HG03558 (cell line): ENCODE data around the gene RAD51B.

Experiments
- ATAC-seq: cut with Tn5 transposase; IDR thresholded peaks from one replicate; pipeline ENCODE4 v1.9.1; 2021; ENCODE audit warnings: moderate number of reproducible peaks; ENCODE audit not compliant: unreplicated experiment; ENCODE audit errors: extremely low read depth

RAD51B gene

DNA sequence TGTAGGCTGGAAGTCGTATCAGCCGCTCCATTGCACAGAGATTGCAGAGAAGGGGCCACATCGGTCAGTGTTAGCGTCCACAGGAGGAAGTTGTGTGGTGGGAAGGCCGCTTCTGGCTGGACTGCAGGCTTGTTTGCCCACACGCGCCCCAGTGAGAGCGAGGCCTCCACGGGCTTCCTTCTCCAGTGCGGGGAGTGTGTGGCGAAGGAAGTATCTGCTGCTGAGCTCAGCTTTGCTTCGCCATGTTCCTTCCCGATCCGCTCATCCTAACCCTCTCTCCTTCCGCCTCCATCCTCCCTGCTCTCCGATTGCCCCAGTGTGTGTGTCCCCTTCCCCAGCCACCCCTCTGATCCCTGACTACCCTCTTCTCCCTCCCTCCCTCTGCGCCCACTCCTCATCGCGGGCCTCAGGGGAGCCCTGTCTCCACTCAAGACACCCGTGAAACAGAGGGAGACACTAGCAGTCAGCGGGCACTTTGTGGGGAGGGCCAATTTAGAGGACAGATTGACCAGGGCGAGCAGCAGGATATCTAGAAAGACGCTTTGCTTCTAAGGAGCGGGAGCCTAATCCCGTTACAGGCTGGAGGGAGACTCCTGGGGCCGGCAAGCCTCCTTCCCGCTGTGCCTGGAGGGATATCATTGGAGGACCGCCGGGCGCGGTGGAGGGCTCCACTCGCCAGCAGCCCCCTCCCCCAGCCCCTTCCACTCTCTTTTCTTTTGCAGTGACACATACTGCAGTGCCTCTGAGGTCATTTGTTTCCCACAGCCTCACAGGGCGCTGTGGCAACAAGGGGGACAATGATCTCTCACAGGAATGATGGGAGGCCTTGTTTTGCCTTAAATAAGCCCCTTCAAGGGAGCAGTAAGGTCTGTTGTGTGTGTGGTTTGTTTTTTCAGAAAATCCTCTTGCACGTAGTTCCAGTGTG lies 544.5 kb downstream of the RAD51B start:
- ATAC-seq: no peak

DNA sequence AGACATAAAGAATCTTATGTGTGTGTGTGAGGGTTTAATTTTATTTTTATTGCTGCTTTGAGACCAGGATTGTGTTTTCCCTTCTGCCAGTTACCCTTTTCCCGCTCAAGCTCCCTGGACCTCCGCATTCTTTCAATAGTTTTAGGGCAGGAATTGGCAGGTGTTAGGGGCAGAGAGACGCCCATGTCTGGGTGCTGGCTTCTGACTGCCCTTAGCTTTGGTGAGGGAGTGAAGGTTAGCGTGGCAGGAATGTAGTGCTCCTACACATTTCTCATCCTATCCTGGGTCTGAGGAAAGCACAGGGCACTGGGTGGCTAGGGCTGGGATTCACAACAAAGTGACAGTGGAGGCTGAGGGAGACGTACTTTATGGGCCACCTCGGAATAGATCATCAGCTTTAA lies 545.2 kb downstream of the RAD51B start:
- no peak for ATAC-seq

DNA sequence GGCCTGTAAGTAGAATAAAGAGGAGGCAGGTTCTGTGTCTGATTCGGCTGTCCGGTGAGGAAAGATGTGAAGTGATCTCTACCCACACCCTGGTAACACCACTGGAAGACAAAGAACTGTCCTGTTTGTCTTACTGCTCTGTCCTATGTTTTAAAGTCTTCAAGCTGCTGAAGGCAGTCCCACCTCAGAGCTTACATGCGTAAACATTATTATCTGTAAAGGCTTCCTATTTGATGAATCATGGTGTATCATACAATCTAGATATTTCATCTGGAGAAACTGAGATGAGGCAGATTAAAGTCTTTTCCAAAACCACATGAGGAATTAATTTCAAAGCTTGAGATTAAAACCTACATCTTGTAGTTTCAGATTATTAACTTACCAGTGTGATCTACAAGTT lies 545.6 kb downstream of the RAD51B start:
- no peak for ATAC-seq

DNA sequence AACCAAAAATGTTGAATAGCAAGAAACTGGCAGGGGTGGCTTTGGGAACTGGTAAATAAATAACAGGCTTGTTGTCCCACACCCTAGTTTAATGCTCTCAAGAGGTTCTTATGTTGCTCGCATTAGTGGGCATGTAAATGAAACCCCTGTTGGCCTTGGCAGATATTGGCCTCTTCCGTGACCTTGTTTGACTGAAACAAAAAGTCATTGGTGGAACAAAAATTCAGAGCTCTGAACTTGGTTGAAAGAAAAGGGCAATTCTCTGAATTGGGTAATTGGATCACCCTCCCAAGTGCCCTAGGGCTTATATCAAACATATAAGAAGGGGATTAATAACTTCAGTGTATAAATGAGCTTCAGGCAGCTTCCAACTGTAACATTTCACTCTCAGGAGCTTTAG lies 547.1 kb downstream of the RAD51B start:
- ATAC-seq: no peak

DNA sequence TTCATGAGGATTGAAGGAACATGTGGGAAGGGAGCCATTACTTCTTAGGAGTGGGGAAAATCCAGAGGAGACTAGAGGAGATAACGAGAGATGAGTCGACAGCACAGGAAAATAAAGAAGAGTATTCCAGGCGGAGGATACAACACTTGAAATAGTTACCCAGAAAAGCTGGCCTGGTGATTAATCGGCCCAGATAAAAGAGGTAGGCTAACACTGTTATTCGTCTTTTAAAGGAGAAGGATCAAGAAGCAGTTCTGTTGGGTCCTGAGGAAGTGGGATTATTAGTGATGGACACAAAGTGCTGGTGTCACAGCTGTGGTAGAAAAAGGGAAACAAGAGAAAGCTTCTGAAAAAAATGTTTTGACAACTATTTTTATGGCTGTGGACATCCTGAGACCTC lies 548.0 kb downstream of the RAD51B start:
- ATAC-seq: no peak

DNA sequence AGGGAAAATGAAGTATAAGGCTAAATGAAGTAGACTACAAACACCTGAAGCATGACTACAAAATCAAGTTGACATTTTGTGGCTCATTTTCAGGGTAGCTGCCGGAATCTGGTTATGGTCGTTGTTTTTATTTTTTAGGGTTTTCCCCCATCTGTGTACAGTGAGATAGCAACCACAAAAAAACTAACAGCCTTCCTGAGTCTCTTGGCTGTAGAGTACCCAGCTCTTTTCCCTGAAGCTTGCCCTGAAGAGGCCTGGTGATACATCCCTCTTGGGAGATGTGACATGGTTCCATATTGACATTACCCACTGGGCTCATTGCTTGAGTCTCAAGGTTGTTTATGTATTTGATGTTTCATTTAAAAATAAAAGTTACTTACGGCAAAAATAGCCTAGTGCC lies 549.3 kb downstream of the RAD51B start:
- peak; percentile 43 for ATAC-seq

DNA sequence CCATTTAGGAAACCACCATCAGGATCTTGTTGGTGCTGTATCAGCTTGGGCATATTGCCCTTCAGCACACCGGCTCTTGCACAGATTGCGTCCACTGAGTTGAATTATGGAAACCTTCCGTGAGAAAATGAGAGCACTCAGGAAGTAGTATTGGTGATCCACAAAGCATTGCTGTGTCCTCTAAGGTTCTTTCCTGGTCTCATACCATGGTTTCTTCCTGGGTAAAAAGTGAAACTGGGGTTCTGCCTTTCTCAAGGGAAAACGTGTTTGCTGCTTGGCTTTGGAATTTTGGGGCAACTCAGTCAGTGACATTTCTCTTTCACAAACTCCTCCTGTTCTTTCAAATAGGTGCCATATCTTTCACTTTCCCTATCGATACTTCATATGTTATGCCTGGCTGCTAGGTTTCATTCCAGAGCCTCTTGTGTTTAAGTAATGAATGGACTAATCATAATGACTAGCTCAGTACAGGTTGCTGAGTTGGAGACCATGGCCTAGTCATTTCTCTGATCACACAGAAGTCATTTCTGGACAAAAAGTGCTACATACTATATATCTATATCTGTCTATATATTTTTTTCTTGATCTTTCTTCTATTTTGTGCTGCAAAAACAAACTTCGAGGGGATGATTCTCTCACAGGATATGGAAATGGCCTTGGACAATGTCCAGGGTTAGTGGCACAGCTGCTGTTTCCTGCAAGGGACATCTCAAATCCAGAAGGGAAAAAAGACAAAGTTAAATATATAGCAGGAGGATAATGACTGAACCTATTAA lies 549.9 kb downstream of the RAD51B start:
- no peak for ATAC-seq

DNA sequence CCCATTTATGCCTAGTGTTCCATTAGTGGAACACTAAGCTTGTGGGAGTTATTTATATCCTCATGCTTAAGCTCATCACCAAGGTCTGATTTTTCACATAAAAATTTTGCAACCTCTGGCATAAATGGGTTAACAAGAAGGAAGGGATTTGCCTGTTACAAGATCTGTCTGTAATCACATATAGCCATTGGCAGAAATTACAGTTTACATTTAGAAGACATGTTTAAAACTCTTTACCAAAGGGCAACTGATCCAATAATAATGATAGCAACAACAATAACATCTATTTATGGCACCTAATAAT lies 550.4 kb downstream of the RAD51B start:
- no peak for ATAC-seq

DNA sequence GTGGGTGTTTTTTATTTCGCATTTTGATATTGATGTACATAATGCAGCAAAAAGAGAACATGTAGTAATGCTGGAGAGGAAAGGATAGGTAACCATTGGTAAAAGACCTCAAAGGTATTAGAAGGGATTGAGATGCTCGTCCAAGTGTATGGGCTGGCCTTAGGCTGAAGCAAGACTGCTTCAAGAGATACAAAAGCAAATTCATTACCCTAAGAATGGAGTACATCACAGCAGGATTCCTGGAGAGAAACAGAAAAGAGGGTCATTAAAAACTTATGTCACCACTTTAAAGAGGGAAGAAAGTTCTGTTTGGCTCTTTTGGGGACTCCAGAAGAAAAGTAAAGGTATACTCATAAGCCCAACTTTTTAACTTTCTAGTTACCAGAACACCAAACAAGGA lies 552.8 kb downstream of the RAD51B start:
- ATAC-seq: no peak

DNA sequence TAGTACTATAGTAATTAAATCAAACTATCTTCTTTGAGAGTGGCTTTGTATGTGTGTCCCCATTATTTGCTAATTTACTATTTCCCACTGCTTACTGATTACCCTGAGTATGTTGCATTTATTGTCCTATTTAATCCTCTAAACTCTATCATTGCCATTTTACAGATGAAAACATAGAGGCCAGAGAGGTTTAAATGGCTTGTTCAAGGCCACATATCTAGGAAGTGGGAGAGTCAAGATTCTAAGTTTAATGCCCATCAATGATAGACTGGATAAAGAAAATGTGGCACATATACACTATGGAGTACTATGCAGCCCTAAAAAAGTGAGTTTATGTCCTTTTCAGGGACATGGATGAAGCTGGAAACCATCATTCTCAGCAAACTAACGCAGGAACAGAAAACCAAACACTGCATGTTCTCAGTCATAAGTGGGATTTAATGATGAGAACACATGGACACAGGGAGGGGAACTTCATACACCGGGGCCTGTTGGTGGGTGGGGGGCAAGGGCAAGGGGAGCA lies 553.6 kb downstream of the RAD51B start:
- ATAC-seq: no peak

DNA sequence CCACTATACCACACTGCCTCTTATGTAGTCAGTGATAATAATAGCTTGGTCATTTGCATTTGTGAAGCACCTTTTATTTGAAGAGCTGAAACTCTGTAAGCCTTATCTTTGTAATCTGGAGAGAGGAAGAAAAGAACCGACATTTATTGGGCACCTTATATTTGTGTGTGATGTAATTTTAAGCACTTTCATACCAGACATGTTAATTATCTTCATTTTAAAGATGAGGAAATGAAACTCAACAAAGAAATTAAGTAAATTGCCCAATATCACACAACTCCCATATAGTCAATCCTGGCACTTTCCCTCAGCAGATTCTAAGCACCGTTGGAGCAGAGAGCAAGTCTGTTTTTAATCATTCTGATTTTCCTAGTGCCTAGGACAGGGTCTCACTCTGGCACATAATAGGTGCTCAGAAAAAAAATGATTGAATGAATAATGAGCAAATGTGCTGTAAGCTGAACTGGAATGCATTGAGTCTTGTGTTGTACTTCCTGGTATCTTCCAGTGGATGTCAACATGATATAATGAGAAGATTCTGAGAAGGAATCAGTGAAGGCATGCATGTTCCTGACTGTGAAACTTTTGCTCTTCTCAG lies 554.4 kb downstream of the RAD51B start:
- ATAC-seq: no peak

DNA sequence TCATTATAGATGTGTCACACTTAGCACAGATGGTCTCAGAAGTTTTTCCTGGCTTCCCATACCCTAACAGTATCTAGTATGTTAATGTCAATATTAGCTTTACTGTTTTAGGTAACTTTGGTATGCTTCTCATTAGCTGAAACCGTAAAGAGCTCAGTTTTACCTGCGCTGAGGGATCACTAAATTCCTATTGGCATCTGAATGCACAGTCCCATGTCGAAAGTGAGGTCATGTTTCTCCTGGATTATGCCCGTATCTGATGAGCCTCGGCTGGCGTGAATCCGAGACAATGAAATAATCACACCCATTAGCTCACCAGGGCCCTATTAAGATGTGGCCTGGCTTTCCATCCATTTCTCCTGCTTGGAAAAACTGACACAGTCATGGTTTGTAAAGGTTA lies 555.1 kb downstream of the RAD51B start:
- ATAC-seq: no peak

DNA sequence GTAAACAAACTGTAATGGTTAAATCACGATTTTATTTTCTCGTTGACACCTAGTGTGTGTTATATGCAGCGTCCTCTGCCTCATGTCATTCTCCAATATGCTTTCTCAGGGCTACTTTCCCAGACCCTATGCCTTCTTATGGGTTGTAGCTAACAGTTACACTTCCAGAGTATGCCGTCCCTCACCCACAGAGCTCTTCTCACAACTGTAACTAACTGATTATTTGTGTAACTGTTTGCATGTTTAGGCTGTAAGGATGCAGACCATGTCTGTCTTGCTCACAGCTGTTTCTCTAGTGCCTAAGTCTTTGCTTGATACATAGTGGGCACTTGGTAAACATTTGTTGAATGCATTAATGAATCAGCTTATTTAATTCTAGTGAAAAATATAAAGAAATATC lies 555.8 kb downstream of the RAD51B start:
- no peak for ATAC-seq

DNA sequence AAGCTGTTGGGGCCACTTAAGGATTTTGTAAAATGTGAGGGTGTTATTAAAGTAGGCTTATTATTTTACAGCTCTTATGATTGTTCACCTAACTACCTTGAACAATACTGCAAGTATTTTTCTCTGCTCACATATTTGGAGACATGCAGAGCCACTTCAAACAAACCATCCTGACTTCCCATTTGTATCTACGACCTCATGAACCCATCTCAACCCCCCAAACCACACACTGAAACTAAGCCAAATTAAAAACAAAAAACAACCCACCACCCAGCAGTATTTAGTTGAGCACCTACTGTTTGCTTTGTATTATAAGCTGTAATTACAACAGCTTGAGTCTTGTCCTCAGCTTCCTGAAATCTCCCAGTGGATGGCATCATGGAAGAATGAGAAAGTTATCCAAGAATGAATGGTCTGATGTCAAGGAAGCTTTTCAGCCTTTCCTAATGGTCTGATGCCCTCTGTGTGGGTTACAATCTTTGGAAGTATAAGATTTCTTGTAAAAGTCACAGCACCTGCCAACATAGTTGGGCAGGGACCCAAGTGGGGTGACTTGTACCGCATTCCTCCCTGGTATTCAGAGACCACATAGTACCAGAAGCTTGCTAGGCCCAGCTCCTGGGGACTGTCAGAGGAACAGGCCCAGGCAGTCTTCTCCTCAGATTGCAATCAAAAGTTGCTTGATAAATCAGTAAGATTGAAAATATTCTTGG lies 556.6 kb downstream of the RAD51B start:
- ATAC-seq: no peak

DNA sequence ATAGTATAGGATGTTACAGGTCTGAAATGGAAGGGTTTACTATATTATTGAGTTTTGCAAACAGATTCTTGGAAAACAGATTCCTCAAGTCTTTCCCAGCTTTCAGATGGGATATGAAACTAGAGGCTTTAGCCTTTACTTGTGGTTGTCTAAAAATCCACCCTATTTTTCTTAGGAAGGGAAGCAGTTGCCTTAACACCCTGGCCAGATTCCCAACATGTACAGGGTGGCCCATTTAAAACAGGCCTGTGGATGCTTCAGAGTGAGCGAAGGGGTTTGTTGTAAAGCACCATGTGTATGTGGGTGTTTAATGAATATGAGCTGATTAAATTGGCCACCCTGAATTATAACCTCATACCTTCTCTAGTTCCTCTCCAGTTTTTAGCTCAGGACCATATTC lies 557.4 kb downstream of the RAD51B start:
- ATAC-seq: no peak

DNA sequence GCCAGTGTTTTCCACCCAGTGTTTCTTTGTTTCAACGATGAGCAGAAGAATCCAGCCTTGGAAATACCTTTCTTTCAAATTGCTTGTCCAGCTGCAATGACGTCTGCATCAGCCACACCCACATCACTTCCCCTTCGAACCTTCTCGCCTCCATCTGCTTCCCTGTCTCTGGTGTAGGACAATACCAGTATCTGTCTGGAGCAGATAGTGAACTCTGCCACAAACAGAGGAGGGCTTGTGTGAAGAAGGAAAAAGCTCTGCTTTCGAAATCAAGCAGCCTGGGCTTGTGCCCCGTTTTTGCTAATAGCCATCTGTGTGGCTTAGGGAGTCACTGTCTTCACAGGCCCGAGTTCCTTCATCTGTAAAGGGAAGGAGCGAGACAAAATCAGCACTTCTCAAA lies 557.9 kb downstream of the RAD51B start:
- no peak for ATAC-seq

DNA sequence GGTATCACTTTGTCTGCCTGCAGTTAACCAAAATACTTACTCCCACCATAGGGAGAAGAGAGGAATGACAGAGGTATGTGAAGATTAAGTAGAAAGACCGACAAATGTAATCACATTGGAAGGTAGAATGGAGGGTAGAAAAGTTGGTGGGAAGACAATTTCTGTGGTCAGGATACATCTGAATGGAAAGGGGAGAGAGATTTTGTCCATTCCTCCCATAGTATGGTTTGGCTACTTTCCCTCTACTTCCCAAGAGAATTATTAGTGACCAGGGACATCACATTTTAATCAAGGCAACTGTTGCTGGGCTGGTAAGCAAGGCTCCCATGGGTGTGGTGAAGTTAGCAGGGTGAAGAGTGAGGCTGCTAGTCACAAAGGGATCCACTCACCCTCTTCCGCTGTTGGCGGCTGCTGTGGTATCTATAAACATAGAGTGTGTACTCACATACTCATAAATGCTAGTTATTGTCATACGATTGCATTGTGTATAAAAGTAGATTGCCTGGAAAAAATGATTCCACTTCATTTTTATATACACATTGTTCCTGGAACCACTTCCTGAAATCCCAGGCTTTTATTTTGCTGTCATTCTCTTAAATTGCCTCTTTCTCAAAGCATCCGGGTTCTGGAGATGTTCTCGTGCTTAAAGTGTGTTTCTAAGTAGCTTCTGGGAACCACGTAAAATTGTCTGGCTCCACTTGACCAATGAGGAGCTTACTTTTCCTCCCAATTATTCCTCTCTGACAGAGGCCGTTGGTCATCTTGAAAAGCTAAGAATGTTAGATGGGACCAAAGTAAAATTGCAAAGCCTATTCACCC lies 560.1 kb downstream of the RAD51B start:
- ATAC-seq: no peak

DNA sequence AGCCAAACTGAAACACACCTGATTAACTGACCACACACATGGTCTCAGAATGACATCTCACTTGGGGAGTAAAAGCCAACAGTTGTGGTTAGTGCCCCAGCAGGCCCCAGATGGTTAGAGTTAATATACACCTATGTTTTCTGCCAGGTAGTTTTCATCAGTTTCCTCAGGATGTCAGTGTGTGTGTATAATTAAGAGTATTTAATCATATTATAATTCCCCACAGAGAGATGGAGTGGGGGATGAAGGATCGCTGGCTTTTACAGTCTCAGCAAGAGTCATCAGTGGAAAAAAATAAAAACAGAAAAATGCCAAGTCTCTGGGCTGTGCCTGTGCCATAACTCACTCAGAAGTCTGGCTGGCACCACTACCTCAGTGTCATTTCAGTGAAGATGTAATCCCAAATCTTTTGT lies 560.8 kb downstream of the RAD51B start:
- peak; percentile 58 for ATAC-seq

DNA sequence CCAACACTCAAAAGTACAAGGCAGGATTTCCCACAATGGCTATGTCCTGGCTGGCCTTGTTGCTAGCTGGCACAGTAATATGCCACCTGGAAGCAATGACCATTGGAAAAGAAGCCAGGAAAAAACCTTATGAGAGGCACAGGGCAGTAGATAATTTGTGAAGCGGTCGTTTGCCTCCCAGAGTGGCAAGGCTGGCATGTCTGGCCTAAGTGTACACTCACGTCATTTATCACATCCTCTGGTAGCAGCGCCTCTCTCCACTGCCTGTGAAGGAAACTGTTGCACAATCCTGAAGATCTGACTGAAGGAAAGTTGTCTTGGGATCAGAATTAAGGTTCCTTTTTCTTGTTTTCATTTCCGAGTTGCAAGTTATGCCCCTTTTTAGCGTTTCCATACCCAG lies 564.8 kb downstream of the RAD51B start:
- no peak for ATAC-seq

DNA sequence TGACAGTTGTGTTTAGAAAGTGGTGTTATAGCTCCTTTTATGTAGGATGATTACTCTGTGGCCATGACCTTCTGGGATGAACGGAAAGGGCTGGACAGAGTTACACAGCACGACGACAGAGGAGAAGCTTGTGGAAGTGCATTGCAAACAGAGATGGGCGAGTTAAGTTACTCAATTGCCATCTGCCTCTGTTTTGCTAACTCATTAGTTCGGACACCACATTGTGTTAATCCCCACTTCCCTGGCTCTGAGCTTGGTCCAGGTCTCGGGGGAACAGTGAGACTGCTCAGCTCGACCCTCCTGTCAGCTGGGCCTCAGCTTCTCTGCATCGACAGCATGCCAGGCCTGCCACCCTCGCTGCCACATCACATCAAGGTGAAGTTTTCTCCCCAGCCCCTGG lies 565.3 kb downstream of the RAD51B start:
- ATAC-seq: no peak
